A549 (cell line): ENCODE data around the gene CHST11. TPM values are rescaled to one million over a fixed set of nuclear protein-coding genes. Genes with fewer than 3 reads are reported as not detected.

ENCODE experiments used
- ATAC-seq, 2 experiments: fragments of 200-7000 bp in 1 of 2; fragments of >200 bp in 1 of 2; cut with Nextera tagmentation in 1 of 2; cut with Tn5 transposase in 1 of 2; 3 replicates each; pipeline versions ENCODE4 v1.8.0 to v1.9.1; 2018 to 2020; ENCODE audit warnings: mild to moderate bottlenecking in 1 of 2, moderate library complexity in 1 of 2
- CTCF ChIA-PET: fragments of 300-600 bp; sonication (Branson Sonifier 250); formaldehyde crosslinking; extraction: SDS; loops from one replicate; lab custom pipeline; 2021; ENCODE audit warnings: antibody characterized with exemption, inconsistent platforms; lab: Yijun Ruan, JAX
- POLR2A ChIA-PET: fragments of 350-600 bp; formaldehyde crosslinking; extraction: SDS; loops from one replicate; lab custom pipeline; 2021; ENCODE audit warnings: antibody characterized with exemption, inconsistent platforms; lab: Yijun Ruan, JAX
- DNase-seq, 2 experiments: peaks; one replicate each; pipeline versions ENCODE4 v3.0.0 to v3.0.0-alpha.2; 2011 to 2016; ENCODE audit warnings: low read depth in 1 of 2, low spot score in 1 of 2
- FAIRE-seq: peaks from 2 replicates; lab custom pipeline; 2011; peaks lifted over from hg19 to GRCh38; lab: Jason Lieb, UNC
- H3K27ac ChIP-seq, 2 experiments: fragments of >200 bp; sonication (Bioruptor Twin); formaldehyde crosslinking; 3 replicates each; pipeline ENCODE4 v1.5.1; 2016 to 2017
- H3K4me1 ChIP-seq: fragments of >200 bp; sonication (Bioruptor Twin); formaldehyde crosslinking; 3 replicates; pipeline ENCODE4 v1.6.1; 2016
- H3K4me2 ChIP-seq: fragments of >200 bp; sonication (Bioruptor Twin); formaldehyde crosslinking; 3 replicates; pipeline ENCODE4 v1.6.1; 2016
- H3K4me3 ChIP-seq: fragments of >200 bp; sonication (Bioruptor Twin); formaldehyde crosslinking; 3 replicates; pipeline ENCODE4 v1.5.1; 2016
- H3K9me3 ChIP-seq: fragments of >200 bp; sonication (Bioruptor Twin); formaldehyde crosslinking; 3 replicates; pipeline ENCODE4 v1.6.1; 2016
- CHD2 ChIP-seq: fragments of 150-350 bp; IDR thresholded peaks from 2 replicates; pipeline ENCODE4 v1.6.1; 2014; ENCODE audit warnings: low read length; ENCODE audit not compliant: partially characterized antibody
- CHD4 ChIP-seq: fragments of 200-600 bp; sonication (generic); IDR thresholded peaks from 2 replicates; pipeline ENCODE4 v1.6.1; 2016; ENCODE audit warnings: antibody characterized with exemption, mild to moderate bottlenecking, borderline replicate concordance
- ELK1 ChIP-seq: fragments of 150-350 bp; IDR thresholded peaks from 2 replicates; pipeline ENCODE4 v1.6.1; 2014; ENCODE audit warnings: low read depth, mild to moderate bottlenecking, low read length
- ESRRA ChIP-seq: fragments of 150-350 bp; IDR thresholded peaks from 2 replicates; pipeline ENCODE4 v1.6.1; 2014; ENCODE audit warnings: mild to moderate bottlenecking, low read length, borderline replicate concordance
- FOSB ChIP-seq: fragments of 250-450 bp; sonication (Bioruptor Pico); IDR thresholded peaks from 2 replicates; pipeline ENCODE4 v1.5.0; 2020; ENCODE audit warnings: mild to moderate bottlenecking, moderate library complexity
- FOXS1 ChIP-seq: fragments of 250-450 bp; sonication (Bioruptor Pico); IDR thresholded peaks from 2 replicates; pipeline ENCODE4 v1.5.0; 2020; ENCODE audit warnings: mild to moderate bottlenecking, moderate library complexity
- HDAC2 ChIP-seq: fragments of 200-600 bp; sonication (generic); IDR thresholded peaks from 2 replicates; pipeline ENCODE4 v1.6.1; 2016
- HEYL ChIP-seq: fragments of 250-450 bp; sonication (Bioruptor Pico); IDR thresholded peaks from 2 replicates; pipeline ENCODE4 v1.8.0; 2021; ENCODE audit warnings: mild to moderate bottlenecking, moderate library complexity
- HOXB5 ChIP-seq: fragments of 250-450 bp; sonication (Bioruptor Pico); IDR thresholded peaks from 2 replicates; pipeline ENCODE4 v1.5.0; 2020; ENCODE audit warnings: mild to moderate bottlenecking, moderate library complexity
- JUNB ChIP-seq: fragments of >200 bp; sonication (Bioruptor Twin); formaldehyde crosslinking; IDR thresholded peaks from 2 replicates; pipeline ENCODE4 v1.6.1; 2016
- KDM1A ChIP-seq: fragments of 200-600 bp; sonication (generic); IDR thresholded peaks from 2 replicates; pipeline ENCODE4 v1.6.1; 2016; ENCODE audit warnings: low read depth, mild to moderate bottlenecking
- MAX ChIP-seq: IDR thresholded peaks from 2 replicates; pipeline ENCODE4 v1.6.1; 2012
- MYC ChIP-seq: IDR thresholded peaks from 2 replicates; pipeline ENCODE4 v1.6.1; 2012; ENCODE audit warnings: mild to moderate bottlenecking, inconsistent platforms, low read length, improper control_type of control experiment, borderline replicate concordance
- PHF8 ChIP-seq: fragments of 200-600 bp; sonication (generic); IDR thresholded peaks from 2 replicates; pipeline ENCODE4 v1.6.1; 2016; ENCODE audit warnings: low read depth, mild to moderate bottlenecking, antibody characterized with exemption, moderate library complexity, borderline replicate concordance
- POLR2A ChIP-seq: IDR thresholded peaks from 2 replicates; pipeline ENCODE4 v1.6.1; 2012; ENCODE audit warnings: mild to moderate bottlenecking, low read length
- POLR2AphosphoS2 ChIP-seq: conservative IDR thresholded peaks from 2 replicates; pipeline ENCODE4 v1.6.1; 2012; ENCODE audit warnings: low read length, improper control_type of control experiment, inconsistent platforms
- RARB ChIP-seq: fragments of 250-450 bp; sonication (Bioruptor Pico); IDR thresholded peaks from 2 replicates; pipeline ENCODE4 v1.8.0; 2021; ENCODE audit warnings: mild to moderate bottlenecking, moderate library complexity
- SMC3 ChIP-seq: fragments of >200 bp; sonication (Bioruptor Twin); formaldehyde crosslinking; IDR thresholded peaks from 3 replicates; pipeline ENCODE4 v1.6.1; 2018; ENCODE audit warnings: inconsistent platforms
- USF2 ChIP-seq: fragments of 450-650 bp; IDR thresholded peaks from 2 replicates; pipeline ENCODE4 v1.6.1; 2014; ENCODE audit warnings: antibody characterized with exemption
- ZC3H11A ChIP-seq: fragments of 450-650 bp; IDR thresholded peaks from 2 replicates; pipeline ENCODE4 v1.6.1; 2014; ENCODE audit warnings: antibody characterized with exemption, mild to moderate bottlenecking
- ZSCAN20 ChIP-seq: fragments of 250-450 bp; sonication (Bioruptor Pico); IDR thresholded peaks from 2 replicates; pipeline ENCODE4 v1.8.0; 2022; ENCODE audit warnings: mild to moderate bottlenecking, moderate library complexity
- WGBS: methylation state at CpG from one replicate; pipeline ENCODE4 v1.1.6; 2017; ENCODE audit errors: missing lambda C conversion rate; 5-methylcytosine and 5-hydroxymethylcytosine counted together
- polyA plus RNA-seq, 4 experiments: library from polyadenylated mRNA; depleted of rRNA in 3 of 4; stranded (reverse); fragments of >200 nt; fragmentation: RNase III in 1 of 4; extraction: RNeasy Plus Mini Kit Qiagen cat#74134 plus additional on column Dnase treatment in 1 of 4; gene quantifications; 2 replicates in 3 of 4; 3 replicates in 1 of 4; pipeline ENCODE4 v1.2.3, GENCODE V29; 2011 to 2017
- TF ChIP-seq, protein P1 (sequence below): fragments of 250-450 bp; sonication (Bioruptor Pico); IDR thresholded peaks from 2 replicates; pipeline ENCODE4 v1.5.0; 2021; ENCODE audit warnings: mild to moderate bottlenecking, moderate library complexity, borderline replicate concordance
- TF ChIP-seq, protein P2 (sequence below): IDR thresholded peaks from 2 replicates; pipeline ENCODE4 v1.6.1; 2012; ENCODE audit warnings: low read depth, borderline replicate concordance
- TF ChIP-seq, protein P3 (sequence below): fragments of >200 bp; sonication (Bioruptor Twin); formaldehyde crosslinking; IDR thresholded peaks from 3 replicates; pipeline ENCODE4 v1.5.1; 2016

CHST11 gene
- polyA plus RNA-seq, 2 of the 4 experiments (the other 2 are of a cell fraction) = 19.2 to 21.8 TPM

GRCh38 chr12:104517880-104518279, 61.1 kb downstream of the CHST11 start:
- CTCF ChIA-PET = interaction anchor here (2.7 kb wide), 1 partner anchor 136 kb away, joined by 10 read pairs; no protein-coding TSS in a partner anchor

DNA sequence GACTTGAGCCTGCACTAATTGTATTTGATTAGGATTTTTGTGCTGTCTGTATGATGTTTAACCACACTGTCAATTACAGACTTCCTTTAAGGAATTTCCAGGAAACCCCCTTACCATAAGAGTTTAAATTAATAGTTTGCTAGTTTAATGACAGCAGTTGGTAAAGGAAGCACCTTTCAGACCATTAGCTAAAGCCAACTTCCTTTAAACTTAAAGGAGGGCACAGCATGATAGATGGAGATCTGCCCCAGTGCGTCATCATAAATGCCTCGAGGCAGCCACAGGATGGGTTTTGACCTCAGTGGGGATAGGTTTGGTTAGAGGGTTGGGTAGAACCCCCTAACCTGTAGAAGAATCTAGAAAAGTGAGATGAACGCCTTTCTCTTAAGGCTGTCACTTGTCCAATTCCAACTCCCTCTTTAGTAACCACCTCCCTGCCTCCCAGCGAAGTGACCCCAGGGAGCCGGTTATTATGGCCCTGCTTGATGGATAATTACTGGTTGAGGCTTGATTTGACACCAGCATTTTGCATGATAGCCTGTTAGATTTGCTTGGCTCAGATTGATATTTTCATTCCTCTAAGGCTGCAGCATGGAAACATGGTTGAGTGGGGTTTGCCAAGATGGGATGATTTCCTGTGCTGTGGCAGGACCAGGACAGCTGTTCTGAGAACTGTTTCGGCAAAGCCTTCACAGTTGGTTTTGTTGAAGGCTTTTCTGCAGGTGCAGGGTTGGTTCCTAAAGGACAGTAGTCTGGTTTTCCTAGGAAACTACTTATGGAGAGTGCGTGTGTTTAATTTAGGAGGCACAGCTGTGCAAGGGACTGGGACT, 62.7 kb downstream of the CHST11 start:
- no peak for ATAC-seq
- ChIA-PET CTCF (interaction anchor here (2.7 kb wide), 1 partner anchor 138 kb away, joined by 10 read pairs; no protein-coding TSS in a partner anchor), POLR2A (no interaction called here)

More at GRCh38 chr12:104517880-104518279, 61.1 kb downstream of the CHST11 start:
- no peak overlapping the region for H3K4me3 ChIP-seq
- POLR2A ChIA-PET = no interaction called here
- 92% methylated on average over 10 of the region's 10 CpGs for WGBS
- peaks cover 15% of the 10 kb centered on the region; the same call in 2 of the 3 replicates for H3K4me1 ChIP-seq
- H3K27ac ChIP-seq = no peak overlapping the region
- TF ChIP-seq POLR2AphosphoS2 (no peak), RARB (no peak), POLR2A (no peak)
- TF ChIP-seq, protein P1, sequence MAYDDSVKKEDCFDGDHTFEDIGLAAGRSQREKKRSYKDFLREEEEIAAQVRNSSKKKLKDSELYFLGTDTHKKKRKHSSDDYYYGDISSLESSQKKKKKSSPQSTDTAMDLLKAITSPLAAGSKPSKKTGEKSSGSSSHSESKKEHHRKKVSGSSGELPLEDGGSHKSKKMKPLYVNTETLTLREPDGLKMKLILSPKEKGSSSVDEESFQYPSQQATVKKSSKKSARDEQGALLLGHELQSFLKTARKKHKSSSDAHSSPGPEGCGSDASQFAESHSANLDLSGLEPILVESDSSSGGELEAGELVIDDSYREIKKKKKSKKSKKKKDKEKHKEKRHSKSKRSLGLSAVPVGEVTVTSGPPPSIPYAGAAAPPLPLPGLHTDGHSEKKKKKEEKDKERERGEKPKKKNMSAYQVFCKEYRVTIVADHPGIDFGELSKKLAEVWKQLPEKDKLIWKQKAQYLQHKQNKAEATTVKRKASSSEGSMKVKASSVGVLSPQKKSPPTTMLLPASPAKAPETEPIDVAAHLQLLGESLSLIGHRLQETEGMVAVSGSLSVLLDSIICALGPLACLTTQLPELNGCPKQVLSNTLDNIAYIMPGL (CRISPR knock-in tag) = no peak
- H3K4me2 ChIP-seq = no peak overlapping the region
- ATAC-seq = no peak
- H3K9me3 ChIP-seq = no peaks in the 10 kb centered on the region
- no peak for DNase-seq
- no peak for FAIRE-seq

DNA sequence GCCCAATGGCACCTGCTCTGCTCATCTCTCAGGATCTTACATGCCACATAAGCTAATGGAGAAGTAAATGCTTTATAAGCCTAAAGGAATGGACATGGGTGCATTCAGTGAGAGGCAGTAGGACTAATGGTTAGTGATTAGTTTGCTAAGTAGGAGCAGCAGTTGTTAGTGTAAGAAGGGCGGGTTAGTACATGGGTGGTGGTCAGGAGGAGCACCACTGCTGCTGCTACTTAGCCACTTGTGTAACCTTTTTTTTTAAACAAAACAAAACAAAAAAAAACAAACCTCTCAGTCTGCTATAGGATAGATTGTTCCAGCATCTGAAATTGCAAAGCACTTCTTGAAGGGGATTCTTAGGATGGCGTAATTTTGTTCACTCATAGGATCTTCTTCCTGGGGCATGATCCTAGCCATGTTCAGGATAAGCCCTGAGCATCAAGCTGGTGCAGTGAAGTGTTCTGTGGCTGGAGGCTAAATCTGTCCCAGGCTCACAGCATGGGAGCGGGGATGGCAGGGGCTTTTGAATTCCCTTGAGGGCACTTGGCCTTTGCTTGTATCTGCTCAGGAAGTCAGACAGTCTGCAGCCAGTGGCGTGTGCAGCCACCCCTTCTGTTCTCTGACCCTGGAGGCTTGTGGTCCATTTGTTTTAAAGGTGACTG, 63.6 kb downstream of the CHST11 start:
- H3K9me3 ChIP-seq = no peaks in the 10 kb centered on the region
- H3K27ac ChIP-seq = no peak overlapping the region
- H3K4me3 ChIP-seq = no peak overlapping the region
- peak in 1 of 2 experiments; percentile 20; a peak in 2 of 6 replicates for ATAC-seq
- no peak overlapping the region for H3K4me2 ChIP-seq
- TF ChIP-seq SMC3 = no peak
- no peak for TF ChIP-seq FOSB (CRISPR knock-in tag)
- no peak for TF ChIP-seq HOXB5 (CRISPR knock-in tag)
- TF ChIP-seq, protein P2, sequence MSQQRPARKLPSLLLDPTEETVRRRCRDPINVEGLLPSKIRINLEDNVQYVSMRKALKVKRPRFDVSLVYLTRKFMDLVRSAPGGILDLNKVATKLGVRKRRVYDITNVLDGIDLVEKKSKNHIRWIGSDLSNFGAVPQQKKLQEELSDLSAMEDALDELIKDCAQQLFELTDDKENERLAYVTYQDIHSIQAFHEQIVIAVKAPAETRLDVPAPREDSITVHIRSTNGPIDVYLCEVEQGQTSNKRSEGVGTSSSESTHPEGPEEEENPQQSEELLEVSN = no peak
- TF ChIP-seq PHF8 = no peak
- TF ChIP-seq USF2 = no peak
- no peak for TF ChIP-seq FOXS1 (CRISPR knock-in tag)
- no peak for TF ChIP-seq POLR2AphosphoS2
- no peak for TF ChIP-seq ESRRA
- no peak for TF ChIP-seq HDAC2
- TF ChIP-seq JUNB = no peak
- TF ChIP-seq MAX = no peak
- no peak for TF ChIP-seq ELK1
- no peak for TF ChIP-seq ZC3H11A
- TF ChIP-seq HEYL (CRISPR knock-in tag) = no peak
- TF ChIP-seq ZSCAN20 (CRISPR knock-in tag) = no peak
- TF ChIP-seq, all 56 proteins: peak for 0
- POLR2A ChIA-PET = no interaction called here
- DNase-seq (no peak), FAIRE-seq (no peak)
- peaks cover 23% of the 10 kb centered on the region for H3K4me1 ChIP-seq
- CTCF ChIA-PET = no interaction called here
- 88% methylated on average over 4 of the region's 4 CpGs for WGBS

More for the DNA sequence above, 62.7 kb downstream of the CHST11 start:
- Histone ChIP-seq H3K9me3 (no peaks in the 10 kb centered on the region), H3K4me3 (no peak overlapping the region)
- WGBS = 85% methylated on average over 7 of the region's 7 CpGs
- no peak for FAIRE-seq
- TF ChIP-seq, protein P3, sequence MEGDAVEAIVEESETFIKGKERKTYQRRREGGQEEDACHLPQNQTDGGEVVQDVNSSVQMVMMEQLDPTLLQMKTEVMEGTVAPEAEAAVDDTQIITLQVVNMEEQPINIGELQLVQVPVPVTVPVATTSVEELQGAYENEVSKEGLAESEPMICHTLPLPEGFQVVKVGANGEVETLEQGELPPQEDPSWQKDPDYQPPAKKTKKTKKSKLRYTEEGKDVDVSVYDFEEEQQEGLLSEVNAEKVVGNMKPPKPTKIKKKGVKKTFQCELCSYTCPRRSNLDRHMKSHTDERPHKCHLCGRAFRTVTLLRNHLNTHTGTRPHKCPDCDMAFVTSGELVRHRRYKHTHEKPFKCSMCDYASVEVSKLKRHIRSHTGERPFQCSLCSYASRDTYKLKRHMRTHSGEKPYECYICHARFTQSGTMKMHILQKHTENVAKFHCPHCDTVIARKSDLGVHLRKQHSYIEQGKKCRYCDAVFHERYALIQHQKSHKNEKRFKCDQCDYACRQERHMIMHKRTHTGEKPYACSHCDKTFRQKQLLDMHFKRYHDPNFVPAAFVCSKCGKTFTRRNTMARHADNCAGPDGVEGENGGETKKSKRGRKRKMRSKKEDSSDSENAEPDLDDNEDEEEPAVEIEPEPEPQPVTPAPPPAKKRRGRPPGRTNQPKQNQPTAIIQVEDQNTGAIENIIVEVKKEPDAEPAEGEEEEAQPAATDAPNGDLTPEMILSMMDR = no peak
- no peak for TF ChIP-seq RARB
- TF ChIP-seq KDM1A = no peak
- no peak for TF ChIP-seq CHD4
- TF ChIP-seq CHD2 = no peak
- TF ChIP-seq MYC = no peak
- TF ChIP-seq, all 56 proteins: peak for 0
- Histone ChIP-seq H3K27ac (no peak overlapping the region), H3K4me1 (peaks cover 23% of the 10 kb centered on the region), H3K4me2 (no peak overlapping the region)
- no peak for DNase-seq
